ENCODE results near the gene ZNG1F.
"Not testable (repeated sequence)": the region's sequence is repeated elsewhere in the genome, so short reads cannot be mapped to it uniquely, and the experiment has no call there.

Gene ZNG1F

DNA sequence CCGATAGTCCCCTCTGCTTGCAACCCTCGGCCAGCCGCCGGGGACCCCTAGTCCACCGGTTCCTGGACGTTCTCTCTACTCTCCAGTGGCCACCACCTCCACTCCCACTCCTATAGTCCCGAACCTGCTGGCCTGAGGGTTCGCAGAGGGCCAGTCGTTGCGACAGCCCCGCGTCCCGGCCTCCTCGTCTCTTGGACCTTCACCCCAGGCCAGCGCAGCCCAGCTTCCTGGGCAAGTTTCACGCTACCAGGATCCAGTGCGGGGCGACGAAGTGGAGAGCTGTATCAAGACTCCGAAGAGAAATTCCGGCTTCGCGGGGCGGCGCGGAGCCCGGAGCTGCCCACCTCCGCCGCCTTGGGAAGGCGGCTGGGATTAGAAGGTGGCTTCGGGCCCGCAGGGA, 65.7 kb downstream of the ZNG1F start:
- DNase-seq (ENCODE audit: low read depth in 2 of 2): not testable (repeated sequence)

- not testable (repeated sequence) for DNase-seq (ENCODE audit: low read depth in 2 of 2)
These were observed 68.4 kb downstream of the ZNG1F start for GRCh38 chr9:41120696-41121095.

- DNase-seq (ENCODE audit: low read depth in 2 of 2): not testable (repeated sequence)
These were observed 69.4 kb downstream of the ZNG1F start for GRCh38 chr9:41119719-41120118.

- DNase-seq (ENCODE audit: low read depth in 2 of 2): not testable (repeated sequence)
These were observed 69.8 kb downstream of the ZNG1F start for GRCh38 chr9:41119311-41119710.

DNA sequence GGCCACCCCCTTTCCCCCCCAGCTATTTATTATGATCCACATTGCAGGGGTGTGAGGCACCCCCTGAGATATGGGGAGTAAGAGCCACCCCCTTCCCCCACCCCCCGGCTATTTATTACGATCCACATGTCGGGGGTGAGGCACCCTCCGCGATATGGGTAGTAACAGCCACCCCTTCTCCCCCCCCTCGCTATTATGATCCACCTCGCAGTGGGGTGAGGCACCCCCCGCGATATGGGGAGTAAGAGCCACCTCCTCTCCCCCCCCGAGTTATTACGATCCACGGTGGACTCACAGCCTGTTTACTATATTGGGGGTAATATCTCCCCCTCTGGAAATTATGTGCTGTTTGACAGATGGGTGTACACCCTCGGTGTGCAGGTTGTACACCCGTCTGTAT, 75.8 kb downstream of the ZNG1F start:
- not testable (repeated sequence) for DNase-seq (ENCODE audit: low read depth in 2 of 2)

GRCh38 chr9:41111414-41111813, 77.7 kb downstream of the ZNG1F start:
- DNase-seq (ENCODE audit: low read depth in 2 of 2): not testable (repeated sequence)

DNA sequence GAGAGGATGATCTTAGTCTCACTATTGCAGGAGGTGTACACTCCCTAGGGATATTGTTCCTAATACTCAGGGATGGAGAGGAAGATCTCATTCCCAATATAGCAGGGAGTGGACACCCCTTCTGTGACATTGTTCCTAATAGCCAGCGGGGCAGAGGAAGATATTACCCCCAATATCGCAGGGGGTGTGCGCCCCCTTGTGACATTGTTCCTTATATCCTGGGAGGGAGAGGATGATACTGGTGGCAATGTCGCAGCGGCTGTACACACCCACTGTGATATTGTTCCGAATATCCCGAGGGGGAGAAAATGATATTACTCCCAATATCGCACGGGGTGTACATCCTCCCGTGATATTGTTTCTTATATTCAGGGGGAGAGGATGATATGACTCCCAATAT, 78.2 kb downstream of the ZNG1F start:
- DNase-seq (ENCODE audit: low read depth in 2 of 2): not testable (repeated sequence)

- DNase-seq (ENCODE audit: low read depth in 2 of 2): not testable (repeated sequence)
These were observed 79.9 kb downstream of the ZNG1F start for GRCh38 chr9:41109253-41109652.

DNA sequence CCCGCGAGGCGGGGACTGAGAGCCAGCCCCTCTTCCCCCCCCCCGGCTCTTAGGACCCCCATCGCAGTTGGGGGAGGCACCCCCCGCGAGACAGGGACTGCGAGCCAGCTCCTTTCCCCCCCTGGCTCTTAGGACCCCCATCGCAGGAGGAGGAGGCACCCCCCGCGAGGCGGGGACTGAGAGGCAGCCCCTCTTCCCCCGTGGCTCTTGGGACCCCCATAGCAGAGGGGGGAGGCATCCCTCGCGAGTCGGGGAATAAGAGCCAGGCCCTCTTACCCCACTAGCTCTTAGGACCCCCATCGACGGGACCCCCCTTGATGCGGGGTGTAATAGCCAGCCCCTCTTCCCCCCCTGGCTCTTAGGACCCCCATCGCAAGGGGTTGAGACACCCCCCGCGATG, 80.3 kb downstream of the ZNG1F start:
- not testable (repeated sequence) for DNase-seq (ENCODE audit: low read depth in 2 of 2)

GRCh38 chr9:41106472-41107116, 82.5 kb downstream of the ZNG1F start:
- DNase-seq (ENCODE audit: low read depth in 2 of 2): not testable (repeated sequence)

DNA sequence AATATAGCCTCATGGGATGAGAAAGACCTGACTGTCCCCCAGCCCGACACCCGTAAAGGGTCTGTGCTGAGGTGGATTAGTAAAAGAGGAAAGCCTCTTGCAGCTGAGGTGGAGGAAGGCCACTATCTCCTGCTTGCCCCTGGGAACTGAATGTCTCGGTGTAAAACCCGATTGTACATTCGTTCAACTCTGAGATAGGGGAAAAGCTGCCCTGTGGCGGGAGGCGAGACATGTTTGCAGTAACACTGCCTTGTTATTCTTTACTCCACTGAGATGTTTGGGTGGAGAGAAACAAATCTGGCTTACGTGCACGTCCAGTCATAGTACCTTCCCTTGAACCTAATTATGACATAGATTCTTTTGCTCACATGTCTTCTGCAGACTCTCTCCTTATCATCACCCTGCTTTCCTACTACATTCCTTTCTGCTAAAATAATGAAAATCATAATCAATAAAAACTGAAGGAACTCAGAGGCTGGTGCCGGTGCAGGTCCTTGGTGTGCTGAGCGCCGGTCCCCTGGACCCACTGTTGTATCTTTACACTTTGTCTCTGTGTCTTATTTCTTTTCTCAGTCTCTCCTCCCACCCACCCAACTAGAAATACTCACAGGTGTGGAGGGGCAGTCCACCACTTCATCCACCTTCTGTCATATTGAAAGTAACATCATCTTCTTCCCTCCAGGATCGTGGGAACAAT, 83.4 kb downstream of the ZNG1F start:
- DNase-seq (ENCODE audit: low read depth in 2 of 2): not testable (repeated sequence)

DNA sequence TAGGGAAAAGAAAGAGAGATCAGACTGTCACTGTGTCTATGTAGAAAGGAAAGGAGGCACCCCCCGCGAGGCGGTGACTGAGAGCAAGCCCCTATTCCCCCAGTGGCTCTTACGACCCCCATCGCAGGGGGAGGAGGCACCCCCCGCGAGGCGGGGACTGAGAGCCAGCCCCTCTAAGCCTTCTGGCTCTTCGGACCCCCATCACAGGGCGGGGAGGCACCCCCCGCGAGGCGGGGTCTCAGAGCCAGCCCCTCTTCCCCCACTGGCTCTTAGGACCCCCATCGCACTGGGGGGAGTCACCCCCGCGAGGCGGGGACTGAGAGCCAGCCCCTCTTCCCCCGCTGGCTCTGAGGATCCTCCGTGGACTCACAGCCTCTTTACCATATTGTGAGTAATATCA, 84.6 kb downstream of the ZNG1F start:
- not testable (repeated sequence) for DNase-seq (ENCODE audit: low read depth in 2 of 2)

- DNase-seq (ENCODE audit: low read depth in 2 of 2): not testable (repeated sequence)
These were observed 88.6 kb downstream of the ZNG1F start for GRCh38 chr9:41100508-41100907.

DNA sequence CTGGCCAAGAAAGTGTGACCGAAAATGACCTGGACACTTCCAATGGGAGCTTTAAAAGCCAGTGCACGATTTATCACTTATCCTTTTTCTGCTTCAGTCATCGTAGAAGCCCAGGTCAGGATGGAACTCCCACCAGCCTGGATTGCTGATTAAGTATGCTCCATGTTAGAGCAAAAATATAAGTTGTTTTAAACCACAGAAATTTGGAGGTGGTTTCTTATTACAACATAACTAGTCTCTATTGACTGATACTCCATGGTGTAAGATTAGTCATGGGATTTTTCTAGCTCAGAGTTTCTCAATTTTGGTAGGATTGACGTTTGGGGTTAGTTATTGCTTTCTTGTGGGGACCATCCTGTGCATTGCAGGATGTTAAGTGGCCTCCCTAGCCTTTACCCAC, 90.4 kb downstream of the ZNG1F start:
- DNase-seq (ENCODE audit: low read depth in 2 of 2): not testable (repeated sequence)

GRCh38 chr9:41095060-41095459, 94.1 kb downstream of the ZNG1F start:
- not testable (repeated sequence) for DNase-seq (ENCODE audit: low read depth in 2 of 2)

- not testable (repeated sequence) for DNase-seq (ENCODE audit: low read depth in 2 of 2)
These were observed 94.9 kb downstream of the ZNG1F start for GRCh38 chr9:41094010-41094773.

GRCh38 chr9:41090922-41091321, 98.2 kb downstream of the ZNG1F start:
- not testable (repeated sequence) for DNase-seq (ENCODE audit: low read depth in 2 of 2)

- not testable (repeated sequence) for DNase-seq (ENCODE audit: low read depth in 2 of 2)
These were observed 98.7 kb downstream of the ZNG1F start for GRCh38 chr9:41090386-41090785.

- DNase-seq (ENCODE audit: low read depth in 2 of 2): not testable (repeated sequence)
These were observed 100.6 kb downstream of the ZNG1F start for GRCh38 chr9:41088450-41089059.

DNA sequence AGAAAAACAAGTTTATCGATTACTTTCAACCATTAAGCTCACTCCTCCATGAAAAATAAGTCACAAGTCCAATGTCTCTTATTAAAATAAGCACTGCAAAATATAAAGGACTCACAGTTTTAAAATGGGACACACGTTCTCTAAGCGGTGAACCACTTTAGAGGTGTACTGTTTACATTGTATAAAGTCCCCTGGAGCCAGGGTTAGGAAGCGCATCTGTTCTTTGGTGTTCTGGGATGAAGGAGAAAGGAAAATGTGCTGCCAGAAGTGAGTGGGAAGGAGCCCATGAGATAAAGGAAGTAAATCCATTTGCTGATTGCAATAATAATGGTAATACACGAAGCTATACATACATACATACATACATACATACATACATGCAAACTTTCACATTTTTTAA, 101.2 kb downstream of the ZNG1F start:
- not testable (repeated sequence) for DNase-seq (ENCODE audit: low read depth in 2 of 2)

DNA sequence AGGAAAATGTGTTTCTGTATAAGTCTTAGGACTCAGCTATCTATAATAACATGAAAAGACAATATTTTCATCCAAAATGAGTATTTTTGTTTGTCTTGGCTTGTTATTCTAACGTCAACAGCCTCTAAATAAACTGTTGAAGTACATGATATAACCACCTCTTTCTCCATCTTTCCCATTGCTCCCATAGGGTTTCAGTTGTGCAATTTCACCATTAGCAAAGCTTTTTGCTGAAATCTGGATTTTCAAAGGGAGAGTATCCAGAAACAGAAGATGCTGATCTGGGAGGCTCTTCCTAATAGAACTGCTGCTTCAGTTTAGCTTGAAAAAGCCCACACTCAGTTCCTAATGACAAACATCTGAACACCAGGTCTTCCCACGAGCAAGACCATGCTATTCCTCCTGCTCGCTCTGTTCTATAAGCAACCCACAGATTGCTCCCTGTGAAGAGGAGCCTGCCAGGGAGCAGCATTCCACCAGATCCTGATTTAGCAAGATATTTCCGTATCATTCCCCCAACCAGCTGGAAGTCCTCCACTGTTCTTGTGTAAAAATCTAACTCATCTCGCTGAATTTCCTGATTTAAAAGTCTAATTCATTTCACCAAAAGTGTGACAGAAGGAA, 101.8 kb downstream of the ZNG1F start:
- DNase-seq (ENCODE audit: low read depth in 2 of 2): peak in 1 of 2 experiments; percentile 20

GRCh38 chr9:41086685-41087084, 102.4 kb downstream of the ZNG1F start:
- not testable (repeated sequence) for DNase-seq (ENCODE audit: low read depth in 2 of 2)
